ENCODE data around the gene ZNF763.

The ZNF763 gene

DNA sequence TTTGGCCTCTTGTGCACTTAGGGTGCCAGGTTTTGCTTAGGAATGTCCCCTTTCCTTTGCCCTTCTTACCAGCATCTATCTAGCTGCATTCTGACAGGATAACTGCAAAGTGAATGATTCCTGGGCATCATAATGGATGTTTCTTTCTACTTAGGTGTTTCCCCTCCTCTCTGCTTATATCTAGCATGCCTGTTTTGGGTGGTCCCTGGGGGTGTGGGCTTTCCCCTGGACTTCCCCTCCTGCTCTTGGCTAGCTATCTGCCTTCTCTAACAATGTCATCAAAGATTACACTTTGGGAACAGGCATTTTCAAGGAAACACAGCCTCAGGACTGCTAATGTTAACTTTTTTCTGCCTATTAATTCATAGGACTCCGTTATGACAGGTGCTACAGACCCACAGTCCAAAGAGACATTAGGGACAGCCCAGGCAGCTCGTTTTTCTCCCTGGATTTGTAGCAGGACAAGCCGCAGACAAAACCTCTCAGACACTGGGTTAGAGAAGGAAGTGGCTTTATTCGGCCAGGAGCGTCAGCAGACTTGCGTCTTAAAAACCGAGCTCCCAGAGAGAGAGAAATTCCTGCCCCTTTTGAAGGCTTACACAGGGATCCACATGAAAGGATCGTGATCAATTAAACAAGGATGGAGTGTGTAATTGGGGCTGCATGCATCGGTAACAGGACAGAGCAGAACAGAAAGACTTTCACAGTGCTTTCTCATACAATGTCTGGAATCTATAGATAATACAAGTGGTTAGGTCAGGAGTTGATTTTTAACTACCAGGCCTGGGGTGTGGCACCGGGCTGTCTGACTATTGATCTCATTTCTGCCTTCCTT is 22.6 kb upstream of the ZNF763 start:
- DNase-seq (ENCODE audit: low read depth in 1 of 2, low spot score in 1 of 2): no peak
- H3K4me3 ChIP-seq (replicated peaks; ENCODE audit: insufficient read depth, low read length): no peak overlapping the region
- H3K27ac ChIP-seq (replicated peaks): no peak overlapping the region
- H3K27me3 ChIP-seq (ENCODE audit: insufficient read depth, poor library complexity, severe bottlenecking): no peaks in the 10 kb centered on the region
- no peak for TF ChIP-seq CTCF (IDR thresholded peaks at IDR 0.05; ENCODE audit: insufficient read depth, low read length)
- no peak for TF ChIP-seq POLR2AphosphoS5 (IDR thresholded peaks at IDR 0.05; ENCODE audit: low read depth)
- TF ChIP-seq, protein P1, sequence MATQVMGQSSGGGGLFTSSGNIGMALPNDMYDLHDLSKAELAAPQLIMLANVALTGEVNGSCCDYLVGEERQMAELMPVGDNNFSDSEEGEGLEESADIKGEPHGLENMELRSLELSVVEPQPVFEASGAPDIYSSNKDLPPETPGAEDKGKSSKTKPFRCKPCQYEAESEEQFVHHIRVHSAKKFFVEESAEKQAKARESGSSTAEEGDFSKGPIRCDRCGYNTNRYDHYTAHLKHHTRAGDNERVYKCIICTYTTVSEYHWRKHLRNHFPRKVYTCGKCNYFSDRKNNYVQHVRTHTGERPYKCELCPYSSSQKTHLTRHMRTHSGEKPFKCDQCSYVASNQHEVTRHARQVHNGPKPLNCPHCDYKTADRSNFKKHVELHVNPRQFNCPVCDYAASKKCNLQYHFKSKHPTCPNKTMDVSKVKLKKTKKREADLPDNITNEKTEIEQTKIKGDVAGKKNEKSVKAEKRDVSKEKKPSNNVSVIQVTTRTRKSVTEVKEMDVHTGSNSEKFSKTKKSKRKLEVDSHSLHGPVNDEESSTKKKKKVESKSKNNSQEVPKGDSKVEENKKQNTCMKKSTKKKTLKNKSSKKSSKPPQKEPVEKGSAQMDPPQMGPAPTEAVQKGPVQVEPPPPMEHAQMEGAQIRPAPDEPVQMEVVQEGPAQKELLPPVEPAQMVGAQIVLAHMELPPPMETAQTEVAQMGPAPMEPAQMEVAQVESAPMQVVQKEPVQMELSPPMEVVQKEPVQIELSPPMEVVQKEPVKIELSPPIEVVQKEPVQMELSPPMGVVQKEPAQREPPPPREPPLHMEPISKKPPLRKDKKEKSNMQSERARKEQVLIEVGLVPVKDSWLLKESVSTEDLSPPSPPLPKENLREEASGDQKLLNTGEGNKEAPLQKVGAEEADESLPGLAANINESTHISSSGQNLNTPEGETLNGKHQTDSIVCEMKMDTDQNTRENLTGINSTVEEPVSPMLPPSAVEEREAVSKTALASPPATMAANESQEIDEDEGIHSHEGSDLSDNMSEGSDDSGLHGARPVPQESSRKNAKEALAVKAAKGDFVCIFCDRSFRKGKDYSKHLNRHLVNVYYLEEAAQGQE (IDR thresholded peaks at IDR 0.05; ENCODE audit: insufficient replicate concordance, low read depth): no peak
- TF ChIP-seq SPI1 (IDR thresholded peaks at IDR 0.05; ENCODE audit: borderline replicate concordance, low read depth): no peak
- no peak for TF ChIP-seq GABPA (IDR thresholded peaks at IDR 0.05; ENCODE audit: low read depth)

DNA sequence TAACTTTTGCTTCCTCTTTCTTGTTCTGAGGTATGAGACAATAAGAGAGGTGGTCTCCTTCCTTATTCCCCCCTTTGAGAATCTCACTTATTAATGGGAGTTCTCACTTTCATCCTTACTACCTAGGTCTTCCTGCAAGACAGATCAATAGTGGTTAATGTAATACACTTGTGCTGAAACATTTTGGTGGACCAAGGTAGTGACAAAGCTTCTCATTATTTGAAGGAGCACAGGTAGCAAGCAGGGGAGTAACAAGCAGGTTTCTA is 22.1 kb upstream of the ZNF763 start:
- TF ChIP-seq CTCF (IDR thresholded peaks at IDR 0.05; ENCODE audit: insufficient read depth, low read length): no peak
- TF ChIP-seq SPI1 (IDR thresholded peaks at IDR 0.05; ENCODE audit: borderline replicate concordance, low read depth): no peak
- no peak for TF ChIP-seq GABPA (IDR thresholded peaks at IDR 0.05; ENCODE audit: low read depth)
- TF ChIP-seq POLR2AphosphoS5 (IDR thresholded peaks at IDR 0.05; ENCODE audit: low read depth): no peak
- TF ChIP-seq, protein P1 (IDR thresholded peaks at IDR 0.05; ENCODE audit: insufficient replicate concordance, low read depth): no peak
- H3K27me3 ChIP-seq (ENCODE audit: insufficient read depth, poor library complexity, severe bottlenecking): no peaks in the 10 kb centered on the region
- no peak overlapping the region for H3K27ac ChIP-seq (replicated peaks)
- no peak for DNase-seq (ENCODE audit: low read depth in 1 of 2, low spot score in 1 of 2)
- H3K4me3 ChIP-seq (replicated peaks; ENCODE audit: insufficient read depth, low read length): no peak overlapping the region

GRCh38 chr19:11944656-11945055 is 20.2 kb upstream of the ZNF763 start:
- TF ChIP-seq POLR2AphosphoS5 (IDR thresholded peaks at IDR 0.05; ENCODE audit: low read depth) (no peak), CTCF (IDR thresholded peaks at IDR 0.05; ENCODE audit: insufficient read depth, low read length) (no peak), SPI1 (IDR thresholded peaks at IDR 0.05; ENCODE audit: borderline replicate concordance, low read depth) (no peak), GABPA (IDR thresholded peaks at IDR 0.05; ENCODE audit: low read depth) (no peak)
- TF ChIP-seq, protein P1 (IDR thresholded peaks at IDR 0.05; ENCODE audit: insufficient replicate concordance, low read depth): no peak
- no peak for DNase-seq (ENCODE audit: low read depth in 1 of 2, low spot score in 1 of 2)
- Histone ChIP-seq H3K4me3 (replicated peaks; ENCODE audit: insufficient read depth, low read length) (no peak overlapping the region), H3K27me3 (ENCODE audit: insufficient read depth, poor library complexity, severe bottlenecking) (no peaks in the 10 kb centered on the region), H3K27ac (replicated peaks) (no peak overlapping the region)
